HL-60 (cell line): ENCODE results near the gene WDR90.

ENCODE experiments used
- DNase-seq, 2 experiments: peaks; one replicate each; pipeline ENCODE4 v3.0.0-alpha.2; 2010 to 2020; ENCODE audit warnings: low read depth in 1 of 2, low spot score in 1 of 2
- H3K27ac ChIP-seq: fragments of 250-450 bp; sonication (Bioruptor Pico); replicated peaks from 2 replicates; pipeline ENCODE4 v1.5.1; 2020; ENCODE audit warnings: mild to moderate bottlenecking, moderate library complexity
- H3K27me3 ChIP-seq: fragments of 250-450 bp; sonication (Bioruptor Pico); 2 replicates; pipeline ENCODE4 v1.5.1; 2021; ENCODE audit warnings: mild to moderate bottlenecking, moderate library complexity; ENCODE audit not compliant: insufficient read depth, poor library complexity, severe bottlenecking
- H3K4me3 ChIP-seq: replicated peaks from 2 replicates; pipeline ENCODE4 v1.5.1; 2011; ENCODE audit warnings: mild to moderate bottlenecking, control low read depth, low read length; ENCODE audit not compliant: insufficient read depth
- GABPA ChIP-seq: IDR thresholded peaks from 2 replicates; pipeline ENCODE4 v1.6.1; 2012; ENCODE audit warnings: low read depth
- POLR2AphosphoS5 ChIP-seq: IDR thresholded peaks from 2 replicates; pipeline ENCODE4 v1.6.1; 2012; ENCODE audit warnings: low read depth
- REST ChIP-seq: IDR thresholded peaks from 2 replicates; pipeline ENCODE4 v1.6.1; 2012; ENCODE audit warnings: low read depth; ENCODE audit not compliant: insufficient replicate concordance
- SPI1 ChIP-seq: IDR thresholded peaks from 2 replicates; pipeline ENCODE4 v1.6.1; 2012; ENCODE audit warnings: low read depth, mild to moderate bottlenecking, borderline replicate concordance
- TF ChIP-seq, protein P1 (sequence below): IDR thresholded peaks from one replicate; pipeline ENCODE4 v1.5.1; 2011; ENCODE audit warnings: low read length, control low read depth, inconsistent platforms; ENCODE audit not compliant: insufficient read depth

WDR90 gene

GRCh38 chr16:627454-628239, 21.5 kb upstream of the WDR90 start:
- DNase-seq = no peak
- H3K27ac ChIP-seq = no peak overlapping the region
- TF ChIP-seq, protein P1, sequence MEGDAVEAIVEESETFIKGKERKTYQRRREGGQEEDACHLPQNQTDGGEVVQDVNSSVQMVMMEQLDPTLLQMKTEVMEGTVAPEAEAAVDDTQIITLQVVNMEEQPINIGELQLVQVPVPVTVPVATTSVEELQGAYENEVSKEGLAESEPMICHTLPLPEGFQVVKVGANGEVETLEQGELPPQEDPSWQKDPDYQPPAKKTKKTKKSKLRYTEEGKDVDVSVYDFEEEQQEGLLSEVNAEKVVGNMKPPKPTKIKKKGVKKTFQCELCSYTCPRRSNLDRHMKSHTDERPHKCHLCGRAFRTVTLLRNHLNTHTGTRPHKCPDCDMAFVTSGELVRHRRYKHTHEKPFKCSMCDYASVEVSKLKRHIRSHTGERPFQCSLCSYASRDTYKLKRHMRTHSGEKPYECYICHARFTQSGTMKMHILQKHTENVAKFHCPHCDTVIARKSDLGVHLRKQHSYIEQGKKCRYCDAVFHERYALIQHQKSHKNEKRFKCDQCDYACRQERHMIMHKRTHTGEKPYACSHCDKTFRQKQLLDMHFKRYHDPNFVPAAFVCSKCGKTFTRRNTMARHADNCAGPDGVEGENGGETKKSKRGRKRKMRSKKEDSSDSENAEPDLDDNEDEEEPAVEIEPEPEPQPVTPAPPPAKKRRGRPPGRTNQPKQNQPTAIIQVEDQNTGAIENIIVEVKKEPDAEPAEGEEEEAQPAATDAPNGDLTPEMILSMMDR = no peak
- no peak for TF ChIP-seq REST
- no peak for TF ChIP-seq SPI1
- no peak for TF ChIP-seq GABPA
- no peak for TF ChIP-seq POLR2AphosphoS5
- no peak overlapping the region for H3K4me3 ChIP-seq
- no peaks in the 10 kb centered on the region for H3K27me3 ChIP-seq

DNA sequence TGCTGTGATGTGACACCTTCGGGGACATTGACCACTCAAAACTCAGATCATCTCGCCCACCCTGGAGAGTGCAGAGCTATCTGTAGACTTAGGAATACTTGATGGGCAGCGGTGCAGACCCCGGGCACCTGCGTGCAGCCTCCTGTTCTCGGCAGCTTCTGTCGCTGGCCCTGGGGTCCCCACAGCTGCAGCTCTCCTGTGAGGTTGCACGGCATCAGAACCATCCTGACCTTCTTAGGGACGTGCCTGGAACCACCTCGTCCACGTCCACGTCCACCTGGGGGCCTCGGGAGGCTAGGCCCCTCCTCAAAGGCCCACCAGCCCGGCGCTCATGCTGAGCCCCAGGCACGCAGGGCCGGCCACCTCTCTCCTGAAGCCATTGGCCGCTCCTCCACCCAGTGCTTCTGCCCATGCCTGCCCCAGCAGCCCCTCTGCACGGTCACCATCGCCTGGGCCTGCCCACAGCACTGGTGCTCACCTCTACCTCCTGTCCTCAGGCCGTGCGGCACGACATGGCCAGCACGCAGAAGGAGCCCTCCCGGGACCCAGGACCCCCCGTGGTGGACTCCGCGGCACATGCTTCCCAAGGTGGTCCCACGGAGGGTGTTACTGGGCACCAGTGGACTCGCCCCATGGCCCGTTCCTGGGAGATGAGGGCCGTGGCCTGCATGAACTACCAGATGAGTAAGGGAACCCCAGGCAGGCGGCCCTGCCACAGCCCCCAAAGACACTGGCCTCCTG, 20.7 kb upstream of the WDR90 start:
- no peaks in the 10 kb centered on the region for H3K27me3 ChIP-seq
- no peak overlapping the region for H3K27ac ChIP-seq
- H3K4me3 ChIP-seq = no peak overlapping the region
- no peak for TF ChIP-seq POLR2AphosphoS5
- no peak for TF ChIP-seq GABPA
- DNase-seq = no peak

GRCh38 chr16:629185-629832, 19.9 kb upstream of the WDR90 start:
- H3K4me3 ChIP-seq = no peak overlapping the region
- TF ChIP-seq, protein P1 = no peak
- TF ChIP-seq POLR2AphosphoS5 = no peak
- no peak for TF ChIP-seq SPI1
- TF ChIP-seq GABPA = no peak
- no peak for TF ChIP-seq REST
- H3K27me3 ChIP-seq = no peaks in the 10 kb centered on the region
- H3K27ac ChIP-seq = no peak overlapping the region
- DNase-seq = no peak

DNA sequence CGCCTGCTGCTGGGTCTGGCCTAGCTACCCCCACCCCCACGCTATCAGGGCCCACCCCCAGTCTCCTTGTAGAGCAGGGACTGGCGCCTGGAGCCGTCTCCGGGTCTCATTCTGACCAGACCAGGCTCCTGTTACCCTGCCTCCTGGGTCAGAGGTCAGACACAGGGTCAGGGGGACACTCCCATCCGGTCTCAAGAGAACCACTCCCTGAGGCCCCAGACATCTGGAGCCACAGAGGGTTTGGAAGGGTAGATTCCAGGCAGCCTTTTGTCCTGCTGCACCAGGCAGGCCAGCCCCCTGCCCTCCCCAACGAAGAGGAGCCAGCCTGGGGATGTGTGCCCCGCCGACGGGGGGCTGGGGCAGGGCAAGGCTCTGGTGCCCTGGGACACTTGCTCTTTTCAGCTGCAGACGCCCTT, 19.3 kb upstream of the WDR90 start:
- no peak overlapping the region for H3K4me3 ChIP-seq
- TF ChIP-seq, protein P1 = no peak
- TF ChIP-seq SPI1 (no peak), POLR2AphosphoS5 (no peak), GABPA (no peak), REST (no peak)
- H3K27me3 ChIP-seq = no peaks in the 10 kb centered on the region
- H3K27ac ChIP-seq = no peak overlapping the region
- no peak for DNase-seq
